ENCODE data around the gene SLC6A1. TPM values are rescaled to one million over a fixed set of nuclear protein-coding genes. Genes with fewer than 3 reads are reported as not detected.

The SLC6A1 gene
- total and polyA plus RNA-seq, 2 of the 4 experiments (the other 2 are of a cell fraction) = 0.02 TPM; not detected in 1

GRCh38 chr3:11022115-11022514 is 29.6 kb downstream of the SLC6A1 start:
- 41% methylated on average over 3 of the region's 10 CpGs; no CpG with 5 or more reads in 1 of the 2 experiments for WGBS, 2 experiments (ENCODE audit: extremely low coverage in 2 of 2, insufficient read length in 1 of 2)
- no peak for ATAC-seq (ENCODE audit: low read depth)

More at GRCh38 chr3:11022115-11022514, 29.6 kb downstream of the SLC6A1 start:
- H3K23ac ChIP-seq (ENCODE audit: low read depth, low read length) = no peak overlapping the region
- no peak overlapping the region for H3K56ac ChIP-seq (ENCODE audit: extremely low read depth, insufficient read depth, low read length)
- H3K4me1 ChIP-seq (ENCODE audit: control insufficient read depth, insufficient read depth, low read length) = no peaks in the 10 kb centered on the region
- H4K5ac ChIP-seq (ENCODE audit: low read depth, low read length) = no peak overlapping the region
- no peak overlapping the region for H4K91ac ChIP-seq (ENCODE audit: insufficient read depth, low read depth, low read length)
- H3K4me3 ChIP-seq (ENCODE audit: insufficient read depth, low read depth, low read length) = no peak overlapping the region
- peaks cover 20% of the 10 kb centered on the region for H3K27me3 ChIP-seq (ENCODE audit: control insufficient read depth, insufficient read depth, low read length)
- no peak overlapping the region for H4K8ac ChIP-seq (ENCODE audit: low read depth in 2 of 2, low read length in 2 of 2)
- H2BK20ac ChIP-seq (ENCODE audit: low read depth, low read length) = no peak overlapping the region
- no peak overlapping the region for H3K27ac ChIP-seq (ENCODE audit: insufficient read depth, low read length)
- H3K4ac ChIP-seq (ENCODE audit: low read depth, low read length) = no peak overlapping the region
- no peak for DNase-seq
- no peak overlapping the region for H2AFZ ChIP-seq (replicated peaks; ENCODE audit: low read length, poor library complexity)
- in situ Hi-C loops (cut with MboI; ENCODE audit: low sequenced_read_pairs) (no loop called here), dilution Hi-C loops (cut with HindIII; ENCODE audit: low sequenced_read_pairs, unreplicated experiment) (no loop called here), intact Hi-C loops (cut with micrococcal nuclease) (no loop called here)
- no peak overlapping the region for H3K18ac ChIP-seq (ENCODE audit: low read depth, low read length)
- TF ChIP-seq ELK1 (IDR thresholded peaks at IDR 0.05; ENCODE audit: borderline replicate concordance, low read depth, low read length) (no peak), FOS (IDR thresholded peaks at IDR 0.05; ENCODE audit: low read depth, low read length) (no peak), NFE2L2 (IDR thresholded peaks at IDR 0.05; ENCODE audit: low read depth, low read length) (no peak), CTCF (conservative IDR thresholded peaks at IDR 0.05; ENCODE audit: low read depth, low read length) (no peak), MXI1 (IDR thresholded peaks at IDR 0.05; ENCODE audit: borderline replicate concordance, low read depth, low read length) (no peak), RAD21 (IDR thresholded peaks at IDR 0.05; ENCODE audit: low read length) (no peak), CHD1 (IDR thresholded peaks at IDR 0.05; ENCODE audit: low read depth, low read length) (no peak), MAFK (IDR thresholded peaks at IDR 0.05; ENCODE audit: low read depth, low read length) (no peak), CEBPB (IDR thresholded peaks at IDR 0.05; ENCODE audit: low read depth, low read length) (no peak), RFX5 (IDR thresholded peaks at IDR 0.05; ENCODE audit: low read depth, low read length) (no peak), BHLHE40 (IDR thresholded peaks at IDR 0.05; ENCODE audit: low read depth, low read length) (no peak), RCOR1 (IDR thresholded peaks at IDR 0.05; ENCODE audit: insufficient replicate concordance, low read length) (no peak)
- TF ChIP-seq, protein P1, sequence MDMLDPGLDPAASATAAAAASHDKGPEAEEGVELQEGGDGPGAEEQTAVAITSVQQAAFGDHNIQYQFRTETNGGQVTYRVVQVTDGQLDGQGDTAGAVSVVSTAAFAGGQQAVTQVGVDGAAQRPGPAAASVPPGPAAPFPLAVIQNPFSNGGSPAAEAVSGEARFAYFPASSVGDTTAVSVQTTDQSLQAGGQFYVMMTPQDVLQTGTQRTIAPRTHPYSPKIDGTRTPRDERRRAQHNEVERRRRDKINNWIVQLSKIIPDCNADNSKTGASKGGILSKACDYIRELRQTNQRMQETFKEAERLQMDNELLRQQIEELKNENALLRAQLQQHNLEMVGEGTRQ (IDR thresholded peaks at IDR 0.05; ENCODE audit: low read depth, low read length) = no peak
- no peaks in the 10 kb centered on the region for H4K20me1 ChIP-seq (ENCODE audit: insufficient read depth, low read length)
- no peak overlapping the region for H2AK5ac ChIP-seq (ENCODE audit: low read depth, low read length)
- H2BK120ac ChIP-seq (ENCODE audit: low read depth, low read length) = no peak overlapping the region
- H2AK9ac ChIP-seq (replicated peaks; ENCODE audit: low read depth, low read length, poor library complexity) = no peak overlapping the region
- no peak overlapping the region for H2BK5ac ChIP-seq (ENCODE audit: low read depth, low read length, poor library complexity, severe bottlenecking)
- CTCF ChIA-PET = interaction anchor here (1.0 kb wide), 1 partner anchor 39 kb away, joined by 3 read pairs; no protein-coding TSS in a partner anchor
- H3K4me2 ChIP-seq (ENCODE audit: low read depth, low read length) = no peak overlapping the region
- H3K36me3 ChIP-seq (ENCODE audit: control insufficient read depth, insufficient read depth, low read length) = no peaks in the 10 kb centered on the region
- POLR2A ChIA-PET (ENCODE audit: unreplicated experiment) = interaction anchor here (0.6 kb wide), 1 partner anchor 12 kb away, joined by 4 read pairs; no protein-coding TSS in a partner anchor
- H3K9me3 ChIP-seq (ENCODE audit: control insufficient read depth, insufficient read depth, low read length) = no peaks in the 10 kb centered on the region
- no peaks in the 10 kb centered on the region for H3K79me1 ChIP-seq (ENCODE audit: low read depth in 1 of 2, low read length in 2 of 2)
- no peak overlapping the region for H2BK15ac ChIP-seq (ENCODE audit: low read depth, low read length)
- no TSS peak for BruUV-seq (replicated peaks)
- H3K9ac ChIP-seq (ENCODE audit: low read depth, low read length) = no peak overlapping the region
- H3K14ac ChIP-seq (replicated peaks; ENCODE audit: low read depth, low read length) = no peak overlapping the region
- no peaks in the 10 kb centered on the region for H3K9me1 ChIP-seq (ENCODE audit: insufficient read depth, low read length)

Measured in IMR-90 (cell line).